HG03196 (cell line): Measurements from ENCODE around the gene ALK.

ENCODE experiments used
- ATAC-seq: cut with Tn5 transposase; IDR thresholded peaks from one replicate; pipeline ENCODE4 v1.9.1; 2021; ENCODE audit not compliant: unreplicated experiment

Gene ALK

GRCh38 chr2:29799628-29800027, 121.8 kb downstream of the ALK start:
- no peak for ATAC-seq

- ATAC-seq, result no peak
Measured at GRCh38 chr2:29797916-29798315, 123.5 kb downstream of the ALK start.

- no peak for ATAC-seq
Measured at GRCh38 chr2:29796446-29796845, 124.9 kb downstream of the ALK start.

- no peak for ATAC-seq
Measured at GRCh38 chr2:29789911-29790485, 131.4 kb downstream of the ALK start.

GRCh38 chr2:29787473-29788465, 133.6 kb downstream of the ALK start:
- no peak for ATAC-seq

- ATAC-seq, result no peak
Measured at GRCh38 chr2:29786361-29786760, 135.0 kb downstream of the ALK start.

GRCh38 chr2:29783666-29784065, 137.7 kb downstream of the ALK start:
- no peak for ATAC-seq

GRCh38 chr2:29782549-29783458, 138.6 kb downstream of the ALK start:
- no peak for ATAC-seq

GRCh38 chr2:29782087-29782486, 139.3 kb downstream of the ALK start:
- ATAC-seq, result no peak

GRCh38 chr2:29780906-29781305, 140.5 kb downstream of the ALK start:
- ATAC-seq, result no peak

- ATAC-seq, result no peak
Measured at GRCh38 chr2:29777161-29777560, 144.2 kb downstream of the ALK start.

GRCh38 chr2:29776406-29776805, 145.0 kb downstream of the ALK start:
- no peak for ATAC-seq

- no peak for ATAC-seq
Measured at GRCh38 chr2:29775937-29776336, 145.4 kb downstream of the ALK start.

- no peak for ATAC-seq
Measured at GRCh38 chr2:29774624-29775023, 146.8 kb downstream of the ALK start.

- ATAC-seq, result no peak
Measured at GRCh38 chr2:29770846-29771245, 150.5 kb downstream of the ALK start.

GRCh38 chr2:29769847-29770246, 151.5 kb downstream of the ALK start:
- ATAC-seq, result no peak

GRCh38 chr2:29767606-29768335, 153.6 kb downstream of the ALK start:
- ATAC-seq, result no peak

GRCh38 chr2:29766191-29766590, 155.2 kb downstream of the ALK start:
- no peak for ATAC-seq

GRCh38 chr2:29765721-29766120, 155.7 kb downstream of the ALK start:
- ATAC-seq, result no peak

- no peak for ATAC-seq
Measured at GRCh38 chr2:29763371-29763770, 158.0 kb downstream of the ALK start.

- no peak for ATAC-seq
Measured at GRCh38 chr2:29762239-29762638, 159.1 kb downstream of the ALK start.
